ENCODE results near the gene DCAF15.

DCAF15 gene

GRCh38 chr19:13998426-13998825 lies 46.1 kb downstream of the DCAF15 start:
- no peak overlapping the region for H3K4me3 ChIP-seq (ENCODE audit: control insufficient read depth, low read depth, low read length)
- no peak for DNase-seq (ENCODE audit: low read depth)
- TF ChIP-seq CTCF (conservative IDR thresholded peaks at IDR 0.05; ENCODE audit: control insufficient read depth, insufficient read depth, low read depth, low read length), result no peak

- TF ChIP-seq CTCF (conservative IDR thresholded peaks at IDR 0.05; ENCODE audit: control insufficient read depth, insufficient read depth, low read depth, low read length), result no peak
- H3K4me3 ChIP-seq (ENCODE audit: control insufficient read depth, low read depth, low read length), result no peak overlapping the region
- no peak for DNase-seq (ENCODE audit: low read depth)
These were observed 46.8 kb downstream of the DCAF15 start for GRCh38 chr19:13999085-13999484.

- DNase-seq (ENCODE audit: low read depth), result no peak
- no peak for TF ChIP-seq CTCF (conservative IDR thresholded peaks at IDR 0.05; ENCODE audit: control insufficient read depth, insufficient read depth, low read depth, low read length)
- H3K4me3 ChIP-seq (ENCODE audit: control insufficient read depth, low read depth, low read length), result no peak overlapping the region
These were observed 48.5 kb downstream of the DCAF15 start for GRCh38 chr19:14000691-14001375.

- no peak for TF ChIP-seq CTCF (conservative IDR thresholded peaks at IDR 0.05; ENCODE audit: control insufficient read depth, insufficient read depth, low read depth, low read length)
- no peak for DNase-seq (ENCODE audit: low read depth)
- no peak overlapping the region for H3K4me3 ChIP-seq (ENCODE audit: control insufficient read depth, low read depth, low read length)
These were observed 50.4 kb downstream of the DCAF15 start for GRCh38 chr19:14002571-14003250.

- DNase-seq (ENCODE audit: low read depth), result peak; percentile 40
- H3K4me3 ChIP-seq (ENCODE audit: control insufficient read depth, low read depth, low read length), result no peak overlapping the region
- no peak for TF ChIP-seq CTCF (conservative IDR thresholded peaks at IDR 0.05; ENCODE audit: control insufficient read depth, insufficient read depth, low read depth, low read length)
These were observed 51.1 kb downstream of the DCAF15 start for GRCh38 chr19:14003251-14004055.

GRCh38 chr19:14004619-14005348 lies 52.5 kb downstream of the DCAF15 start:
- peak; percentile 38 for DNase-seq (ENCODE audit: low read depth)
- no peak for TF ChIP-seq CTCF (conservative IDR thresholded peaks at IDR 0.05; ENCODE audit: control insufficient read depth, insufficient read depth, low read depth, low read length)
- H3K4me3 ChIP-seq (ENCODE audit: control insufficient read depth, low read depth, low read length), result peak overlapping the region; percentile 27

All from fibroblast of mammary gland (primary cell).